ENCODE measurements around the gene RDX. TPM values are rescaled to one million over a fixed set of nuclear protein-coding genes. Genes with fewer than 3 reads are reported as not detected.

RDX gene
- polyA plus RNA-seq, 3 donors: 132 to 165 (median 134) TPM

DNA sequence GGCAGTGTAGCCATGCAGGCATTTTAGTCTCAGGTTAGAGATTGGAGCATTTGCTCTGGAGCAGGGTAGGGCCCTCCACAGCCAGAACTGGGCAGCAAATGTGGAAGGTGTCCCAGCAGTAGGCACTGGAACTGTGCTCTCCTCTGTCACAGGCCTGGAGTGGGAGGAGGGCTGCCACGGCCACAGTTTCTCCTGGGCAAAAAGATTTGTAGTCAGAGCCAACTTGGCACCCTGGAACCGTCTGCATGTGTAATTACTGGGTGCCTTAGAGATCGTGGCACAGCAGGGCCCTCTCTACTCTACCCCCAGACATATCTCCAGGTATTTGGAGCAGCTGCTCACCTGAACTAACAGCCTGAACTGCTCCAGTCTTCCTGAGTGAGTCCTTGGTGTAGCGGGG, 109.5 kb downstream of the RDX start:
- no peak for DNase-seq (ENCODE audit: extremely low read depth in 1 of 11, low read depth in 9 of 11, low spot score in 4 of 11)

DNA sequence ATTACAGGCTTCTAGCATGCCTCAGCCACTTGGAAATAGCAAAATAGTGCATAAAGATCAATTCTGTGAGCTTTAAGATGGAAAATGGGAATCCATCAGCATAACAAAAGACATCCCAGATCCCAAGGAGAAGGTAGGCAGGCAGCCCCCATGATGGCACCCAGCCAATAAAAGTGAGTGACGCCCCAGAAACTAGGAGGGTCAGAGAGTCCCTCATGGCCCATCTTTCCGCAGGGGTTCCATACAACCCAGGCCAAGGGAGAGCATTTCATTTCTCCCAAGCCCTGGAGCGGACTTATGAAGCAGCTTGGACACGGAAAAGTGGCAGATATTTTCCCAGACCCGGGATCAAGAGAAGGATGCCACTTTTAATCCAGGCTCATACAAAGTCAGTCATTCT, 110.0 kb downstream of the RDX start:
- DNase-seq (ENCODE audit: extremely low read depth in 1 of 11, low read depth in 9 of 11, low spot score in 4 of 11): no peak

- no peak for DNase-seq (ENCODE audit: extremely low read depth in 1 of 11, low read depth in 9 of 11, low spot score in 4 of 11)
Observed at GRCh38 chr11:110185599-110185998, 110.8 kb downstream of the RDX start.

DNA sequence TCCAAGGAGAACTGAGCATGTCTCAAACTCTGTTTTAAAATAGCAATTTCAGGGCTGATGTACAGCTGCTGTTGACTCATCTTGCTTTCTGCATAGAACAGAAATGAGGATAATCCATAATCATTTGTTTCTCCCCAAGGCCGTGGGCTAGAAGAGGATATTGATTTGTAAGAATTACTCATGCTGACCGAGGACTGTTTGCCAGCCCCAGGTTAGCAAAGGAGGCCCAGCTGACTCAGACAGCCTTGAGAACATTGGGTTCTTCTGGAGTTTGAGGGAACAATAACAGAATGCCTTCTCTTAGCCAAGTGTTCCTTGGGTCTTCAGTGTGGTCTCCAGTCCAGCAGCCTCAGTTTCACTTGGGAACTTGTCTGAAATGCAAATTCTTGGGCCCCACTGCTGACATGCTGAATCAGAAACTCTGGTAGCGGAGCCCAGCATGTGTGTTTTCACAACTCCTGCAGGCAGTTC, 111.3 kb downstream of the RDX start:
- no peak for DNase-seq (ENCODE audit: extremely low read depth in 1 of 11, low read depth in 9 of 11, low spot score in 4 of 11)

DNA sequence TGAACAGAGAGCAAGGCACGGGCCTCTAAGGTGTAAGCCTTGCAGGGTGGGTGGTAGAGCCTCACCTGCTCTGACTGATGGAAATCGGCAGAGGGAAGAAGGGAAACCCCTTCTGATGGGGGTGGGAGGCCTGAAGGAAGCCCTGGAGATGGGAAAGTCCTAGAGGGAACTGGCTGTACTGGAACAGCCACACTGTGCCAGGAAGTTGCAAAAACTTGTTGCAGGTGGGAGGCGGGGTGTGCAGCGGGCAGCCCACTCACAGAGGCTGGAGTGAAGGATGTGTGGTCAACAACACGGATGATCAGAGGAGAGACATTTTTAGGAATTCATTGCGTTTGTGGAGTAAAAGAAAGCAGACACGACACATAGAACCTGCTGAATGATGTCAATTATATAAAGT, 112.0 kb downstream of the RDX start:
- no peak for DNase-seq (ENCODE audit: extremely low read depth in 1 of 11, low read depth in 9 of 11, low spot score in 4 of 11)

DNA sequence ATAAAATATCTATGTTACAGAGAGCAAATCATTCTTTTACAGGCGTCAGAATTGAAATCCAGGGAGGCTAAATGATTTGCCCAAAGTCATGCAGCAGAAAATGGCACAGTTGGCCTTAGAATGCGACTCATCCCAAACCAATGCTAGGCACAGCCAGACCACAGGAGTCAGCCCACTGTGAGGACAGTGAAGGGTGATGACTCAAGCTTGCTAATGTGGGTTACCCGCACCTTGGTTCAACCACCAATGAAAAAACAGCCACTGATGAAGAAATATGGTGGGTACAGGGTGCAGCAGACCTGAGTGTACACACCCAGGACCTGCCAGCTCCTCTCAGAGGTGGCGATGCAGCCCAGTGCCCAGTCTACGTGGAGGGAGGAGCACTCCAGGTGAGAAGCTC, 113.5 kb downstream of the RDX start:
- no peak for DNase-seq (ENCODE audit: extremely low read depth in 1 of 11, low read depth in 9 of 11, low spot score in 4 of 11)

GRCh38 chr11:110179064-110179463, 117.3 kb downstream of the RDX start:
- no peak for DNase-seq (ENCODE audit: extremely low read depth in 1 of 11, low read depth in 9 of 11, low spot score in 4 of 11)

DNA sequence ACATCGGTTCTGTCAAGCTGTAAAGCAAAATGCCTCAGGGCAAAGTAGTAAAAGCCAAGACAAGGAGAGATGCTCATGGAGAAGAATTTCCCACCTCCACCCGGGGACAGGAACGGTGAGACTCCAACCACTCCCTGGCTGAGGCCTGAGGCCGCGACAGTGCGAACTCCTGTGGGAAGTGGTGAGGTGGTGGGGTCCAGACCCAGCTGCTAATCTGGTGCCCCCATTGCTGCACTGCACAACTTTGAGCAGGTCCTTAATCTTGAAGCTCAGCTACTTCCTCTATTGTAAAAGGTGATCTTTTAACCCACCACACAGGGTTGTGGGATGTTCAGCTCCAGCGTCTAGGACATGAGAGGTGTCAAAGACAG, 119.3 kb downstream of the RDX start:
- DNase-seq (ENCODE audit: extremely low read depth in 1 of 11, low read depth in 9 of 11, low spot score in 4 of 11): no peak

DNA sequence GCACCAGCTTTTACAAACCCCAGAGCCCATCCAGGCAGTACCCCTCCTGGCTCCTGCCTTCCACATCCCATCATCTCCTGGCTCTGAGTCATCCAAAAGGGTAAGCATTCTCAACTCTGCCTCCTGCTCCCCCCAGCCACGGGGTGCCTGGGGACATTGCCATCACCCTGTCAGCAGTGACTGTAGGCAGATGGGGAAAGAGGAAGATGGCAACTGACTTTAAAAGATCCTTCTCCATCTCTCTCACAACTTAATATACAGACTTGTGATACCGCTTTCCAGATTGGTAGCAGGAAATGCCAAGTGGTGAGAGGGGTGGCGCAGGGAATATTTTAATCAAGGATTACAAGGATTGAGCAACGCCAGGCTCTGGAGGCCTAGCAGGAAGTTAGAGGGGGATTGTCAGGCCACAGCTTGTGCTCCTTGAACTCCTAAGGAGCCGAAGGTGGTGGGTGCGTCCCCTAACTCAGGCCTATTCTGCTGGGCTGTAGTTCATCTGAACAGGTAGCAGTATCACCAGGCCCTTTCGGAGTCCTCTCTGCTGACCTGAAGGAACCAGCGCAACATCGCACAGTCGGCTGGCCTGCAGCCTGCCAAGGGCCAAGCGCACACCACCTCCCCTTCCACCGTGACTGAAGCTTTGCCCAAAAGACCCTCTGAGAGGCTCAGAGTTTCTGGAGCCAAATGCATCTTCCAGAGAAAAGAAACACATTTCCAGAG, 119.9 kb downstream of the RDX start:
- DNase-seq (ENCODE audit: extremely low read depth in 1 of 11, low read depth in 9 of 11, low spot score in 4 of 11): no peak

- DNase-seq (ENCODE audit: extremely low read depth in 1 of 11, low read depth in 9 of 11, low spot score in 4 of 11): no peak
Observed at GRCh38 chr11:110174645-110175310, 121.6 kb downstream of the RDX start.

- peak; percentile 37 to 71 (median 55) for DNase-seq (ENCODE audit: extremely low read depth in 1 of 11, low read depth in 9 of 11, low spot score in 4 of 11)
Observed at GRCh38 chr11:110173811-110174644, 122.4 kb downstream of the RDX start.

GRCh38 chr11:110172468-110173065, 123.8 kb downstream of the RDX start:
- no peak for DNase-seq (ENCODE audit: extremely low read depth in 1 of 11, low read depth in 9 of 11, low spot score in 4 of 11)

DNA sequence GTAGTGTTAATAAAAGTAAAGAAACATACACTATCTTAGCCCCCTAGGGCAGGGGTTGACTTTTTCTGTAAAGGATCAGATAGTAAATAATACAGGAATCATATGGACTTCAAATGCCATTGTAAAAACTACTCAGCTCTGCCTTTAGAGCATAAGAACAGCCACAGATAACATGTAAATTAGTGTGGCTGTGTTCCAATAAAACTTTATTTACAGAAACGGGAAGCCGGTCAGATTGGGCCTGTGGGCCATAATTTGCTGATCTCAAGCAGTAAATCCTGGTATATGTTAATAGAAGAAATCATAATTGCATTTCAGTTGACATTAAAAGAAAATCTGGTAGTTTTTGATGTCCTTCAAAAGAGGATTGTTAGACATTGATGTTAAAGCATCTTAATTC, 126.7 kb downstream of the RDX start:
- no peak for DNase-seq (ENCODE audit: extremely low read depth in 1 of 11, low read depth in 9 of 11, low spot score in 4 of 11)

- DNase-seq (ENCODE audit: extremely low read depth in 1 of 11, low read depth in 9 of 11, low spot score in 4 of 11): no peak
Observed at GRCh38 chr11:110168033-110168803, 128.2 kb downstream of the RDX start.

GRCh38 chr11:110165039-110165925, 131.1 kb downstream of the RDX start:
- no peak for DNase-seq (ENCODE audit: extremely low read depth in 1 of 11, low read depth in 9 of 11, low spot score in 4 of 11)

- DNase-seq (ENCODE audit: extremely low read depth in 1 of 11, low read depth in 9 of 11, low spot score in 4 of 11): no peak
Observed at GRCh38 chr11:110162216-110162615, 134.2 kb downstream of the RDX start.

- no peak for DNase-seq (ENCODE audit: extremely low read depth in 1 of 11, low read depth in 9 of 11, low spot score in 4 of 11)
Observed at GRCh38 chr11:110161061-110161460, 135.4 kb downstream of the RDX start.

DNA sequence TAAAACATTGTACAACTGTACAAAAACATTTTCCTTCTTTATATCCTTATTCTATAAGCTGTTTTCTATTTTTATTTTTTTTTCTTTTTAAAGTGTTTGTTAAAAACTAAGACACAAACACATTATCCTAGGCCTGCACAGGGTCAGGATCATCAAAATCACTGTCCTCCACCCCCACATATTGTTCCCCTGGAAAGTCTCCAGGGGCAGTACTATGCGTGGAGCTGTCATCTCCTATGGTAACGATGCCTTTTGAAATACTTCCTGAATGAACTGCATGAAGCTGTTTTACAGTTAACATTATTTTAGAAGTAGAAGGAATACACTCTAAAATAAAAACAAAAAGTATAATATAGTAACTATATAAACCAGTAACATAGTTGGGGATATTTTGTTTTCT, 136.0 kb downstream of the RDX start:
- no peak for DNase-seq (ENCODE audit: extremely low read depth in 1 of 11, low read depth in 9 of 11, low spot score in 4 of 11)
